Neural cell (in vitro differentiated cells): ENCODE data around the gene HRH1. TPM values are rescaled to one million over a fixed set of nuclear protein-coding genes. Genes with fewer than 3 reads are reported as not detected.

ENCODE experiments used
- H2AFZ ChIP-seq: fragments of 200-600, 300-800 bp; sonication (generic), shearing (Covaris generic); 2 replicates; pipeline ENCODE4 v1.6.0; 2014; ENCODE audit warnings: low read depth, mild to moderate bottlenecking, antibody characterized with exemption, low read length, moderate library complexity
- H3F3A ChIP-seq: fragments of 200-600 bp; shearing (Covaris generic); 2 replicates; pipeline ENCODE4 v1.6.1; 2016; ENCODE audit warnings: mild to moderate bottlenecking, moderate library complexity, mixed read lengths, antibody characterized with exemption, low read length; ENCODE audit not compliant: insufficient read depth, poor library complexity, severe bottlenecking
- H3K27ac ChIP-seq: fragments of 200-600, 300-800 bp; sonication (generic), shearing (Covaris generic); 2 replicates; pipeline ENCODE4 v1.5.1; 2014; ENCODE audit warnings: mild to moderate bottlenecking, low read length, moderate library complexity
- H3K27me3 ChIP-seq: fragments of 300-800, 200-600 bp; sonication (generic), shearing (Covaris generic); 2 replicates; pipeline ENCODE4 v1.6.0; 2014; ENCODE audit warnings: mild to moderate bottlenecking, low read depth, low read length, moderate library complexity; ENCODE audit not compliant: insufficient read depth
- H3K36me3 ChIP-seq: fragments of 300-800, 200-600 bp; sonication (generic), shearing (Covaris generic); 2 replicates; pipeline ENCODE4 v1.5.1; 2014; ENCODE audit warnings: mild to moderate bottlenecking, antibody characterized with exemption, low read length, moderate library complexity; ENCODE audit not compliant: insufficient read depth
- H3K4me2 ChIP-seq: fragments of 300-800, 200-600 bp; sonication (generic), shearing (Covaris generic); 2 replicates; pipeline ENCODE4 v1.6.0; 2014; ENCODE audit warnings: mild to moderate bottlenecking, low read length
- H3K4me3 ChIP-seq: fragments of 300-800, 200-600 bp; sonication (generic), shearing (Covaris generic); 2 replicates; pipeline ENCODE4 v1.5.1; 2014; ENCODE audit warnings: mild to moderate bottlenecking, low read length, moderate library complexity
- H3K79me2 ChIP-seq: fragments of 200-600 bp; shearing (Covaris generic); replicated peaks from 2 replicates; pipeline ENCODE4 v1.6.0; 2014; ENCODE audit warnings: mild to moderate bottlenecking, low read length, moderate library complexity; ENCODE audit not compliant: insufficient read depth
- H3K9ac ChIP-seq: fragments of 300-800, 200-600 bp; sonication (generic), shearing (Covaris generic); 2 replicates; pipeline ENCODE4 v1.6.1; 2016; ENCODE audit warnings: mild to moderate bottlenecking, low read length, mixed read lengths
- H3K9me2 ChIP-seq: fragments of 200-600 bp; shearing (Covaris generic); 2 replicates; pipeline ENCODE4 v1.6.1; 2016; ENCODE audit warnings: mild to moderate bottlenecking, low read length, mixed read lengths; ENCODE audit not compliant: insufficient read depth
- H3K9me3 ChIP-seq: fragments of 200-600, 300-800 bp; sonication (generic), shearing (Covaris generic); 2 replicates; pipeline ENCODE4 v1.6.1; 2016; ENCODE audit warnings: mild to moderate bottlenecking, mixed run types, low read length, moderate library complexity, mixed read lengths
- H4K20me1 ChIP-seq: fragments of 200-600 bp; shearing (Covaris generic); 2 replicates; pipeline ENCODE4 v1.6.1; 2016; ENCODE audit warnings: mild to moderate bottlenecking, mixed run types; ENCODE audit not compliant: insufficient read depth
- CTCF ChIP-seq: fragments of 450-650 bp; IDR thresholded peaks from 2 replicates; pipeline ENCODE4 v1.5.1; 2014; ENCODE audit warnings: antibody characterized with exemption, mild to moderate bottlenecking, moderate library complexity; ENCODE audit not compliant: poor library complexity, severe bottlenecking
- EZH2 ChIP-seq: fragments of 200-600, 300-800 bp; shearing (Covaris generic), sonication (generic); IDR thresholded peaks from 2 replicates; pipeline ENCODE4 v1.6.1; 2014; ENCODE audit warnings: antibody characterized with exemption, low read length, borderline replicate concordance, mild to moderate bottlenecking; ENCODE audit not compliant: insufficient read depth, poor library complexity, severe bottlenecking
- MXI1 ChIP-seq: fragments of 450-650 bp; conservative IDR thresholded peaks from 2 replicates; pipeline ENCODE4 v1.6.1; 2014; ENCODE audit warnings: antibody characterized with exemption, mild to moderate bottlenecking; ENCODE audit not compliant: poor library complexity, severe bottlenecking
- POLR2AphosphoS5 ChIP-seq: IDR thresholded peaks from 2 replicates; pipeline ENCODE4 v1.6.1; 2012
- RAD21 ChIP-seq: fragments of 450-650 bp; conservative IDR thresholded peaks from 2 replicates; pipeline ENCODE4 v1.6.1; 2014; ENCODE audit warnings: antibody characterized with exemption, mild to moderate bottlenecking, moderate library complexity
- SMC3 ChIP-seq: fragments of 450-650 bp; conservative IDR thresholded peaks from 2 replicates; pipeline ENCODE4 v1.6.1; 2014; ENCODE audit warnings: antibody characterized with exemption, mild to moderate bottlenecking, moderate library complexity; ENCODE audit not compliant: poor library complexity
- TAF1 ChIP-seq: IDR thresholded peaks from 2 replicates; pipeline ENCODE4 v1.6.1; 2012; ENCODE audit warnings: low read depth
- polyA plus RNA-seq: library from polyadenylated mRNA; depleted of rRNA; stranded (reverse); fragments of >200 nt; gene quantifications from 2 replicates; pipeline ENCODE4 v1.2.3, GENCODE V29; 2014
- TF ChIP-seq, protein P1 (sequence below): IDR thresholded peaks from 2 replicates; pipeline ENCODE4 v1.6.1; 2012; ENCODE audit warnings: borderline replicate concordance

The HRH1 gene
- polyA plus RNA-seq, 1 donor from 2014 or later: 0.06 TPM

- peaks cover 30% of the 10 kb centered on the region for H3K27me3 ChIP-seq
Measured at GRCh38 chr3:11150256-11150655, 4.0 kb upstream of the HRH1 start.

GRCh38 chr3:11152301-11152700 lies 2.0 kb upstream of the HRH1 start:
- Histone ChIP-seq H2AFZ (no peak overlapping the region), H3K36me3 (no peaks in the 10 kb centered on the region), H3K79me2 (no peaks in the 10 kb centered on the region), H3K9me3 (no peaks in the 10 kb centered on the region), H4K20me1 (no peaks in the 10 kb centered on the region), H3K4me3 (no peak overlapping the region), H3K27ac (no peak overlapping the region), H3K4me2 (no peak overlapping the region), H3F3A (no peaks in the 10 kb centered on the region), H3K9me2 (no peaks in the 10 kb centered on the region), H3K27me3 (peaks cover 46% of the 10 kb centered on the region), H3K9ac (no peak overlapping the region)
- TF ChIP-seq RAD21: no peak
- TF ChIP-seq, protein P1, sequence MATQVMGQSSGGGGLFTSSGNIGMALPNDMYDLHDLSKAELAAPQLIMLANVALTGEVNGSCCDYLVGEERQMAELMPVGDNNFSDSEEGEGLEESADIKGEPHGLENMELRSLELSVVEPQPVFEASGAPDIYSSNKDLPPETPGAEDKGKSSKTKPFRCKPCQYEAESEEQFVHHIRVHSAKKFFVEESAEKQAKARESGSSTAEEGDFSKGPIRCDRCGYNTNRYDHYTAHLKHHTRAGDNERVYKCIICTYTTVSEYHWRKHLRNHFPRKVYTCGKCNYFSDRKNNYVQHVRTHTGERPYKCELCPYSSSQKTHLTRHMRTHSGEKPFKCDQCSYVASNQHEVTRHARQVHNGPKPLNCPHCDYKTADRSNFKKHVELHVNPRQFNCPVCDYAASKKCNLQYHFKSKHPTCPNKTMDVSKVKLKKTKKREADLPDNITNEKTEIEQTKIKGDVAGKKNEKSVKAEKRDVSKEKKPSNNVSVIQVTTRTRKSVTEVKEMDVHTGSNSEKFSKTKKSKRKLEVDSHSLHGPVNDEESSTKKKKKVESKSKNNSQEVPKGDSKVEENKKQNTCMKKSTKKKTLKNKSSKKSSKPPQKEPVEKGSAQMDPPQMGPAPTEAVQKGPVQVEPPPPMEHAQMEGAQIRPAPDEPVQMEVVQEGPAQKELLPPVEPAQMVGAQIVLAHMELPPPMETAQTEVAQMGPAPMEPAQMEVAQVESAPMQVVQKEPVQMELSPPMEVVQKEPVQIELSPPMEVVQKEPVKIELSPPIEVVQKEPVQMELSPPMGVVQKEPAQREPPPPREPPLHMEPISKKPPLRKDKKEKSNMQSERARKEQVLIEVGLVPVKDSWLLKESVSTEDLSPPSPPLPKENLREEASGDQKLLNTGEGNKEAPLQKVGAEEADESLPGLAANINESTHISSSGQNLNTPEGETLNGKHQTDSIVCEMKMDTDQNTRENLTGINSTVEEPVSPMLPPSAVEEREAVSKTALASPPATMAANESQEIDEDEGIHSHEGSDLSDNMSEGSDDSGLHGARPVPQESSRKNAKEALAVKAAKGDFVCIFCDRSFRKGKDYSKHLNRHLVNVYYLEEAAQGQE: no peak
- no peak for TF ChIP-seq TAF1
- no peak for TF ChIP-seq EZH2
- no peak for TF ChIP-seq CTCF
- no peak for TF ChIP-seq SMC3
- TF ChIP-seq POLR2AphosphoS5: no peak

More at GRCh38 chr3:11150256-11150655, 4.0 kb upstream of the HRH1 start:
- Histone ChIP-seq H3K4me3 (no peak overlapping the region), H3K9me2 (no peaks in the 10 kb centered on the region), H3F3A (no peaks in the 10 kb centered on the region), H2AFZ (no peak overlapping the region), H4K20me1 (no peaks in the 10 kb centered on the region), H3K36me3 (no peaks in the 10 kb centered on the region), H3K9ac (no peak overlapping the region), H3K79me2 (no peaks in the 10 kb centered on the region), H3K27ac (no peak overlapping the region), H3K4me2 (no peak overlapping the region), H3K9me3 (no peaks in the 10 kb centered on the region)
- TF ChIP-seq POLR2AphosphoS5 (no peak), MXI1 (no peak)
- TF ChIP-seq, protein P1: no peak
